Measurements from ENCODE around the gene GMNN.

The GMNN gene

DNA sequence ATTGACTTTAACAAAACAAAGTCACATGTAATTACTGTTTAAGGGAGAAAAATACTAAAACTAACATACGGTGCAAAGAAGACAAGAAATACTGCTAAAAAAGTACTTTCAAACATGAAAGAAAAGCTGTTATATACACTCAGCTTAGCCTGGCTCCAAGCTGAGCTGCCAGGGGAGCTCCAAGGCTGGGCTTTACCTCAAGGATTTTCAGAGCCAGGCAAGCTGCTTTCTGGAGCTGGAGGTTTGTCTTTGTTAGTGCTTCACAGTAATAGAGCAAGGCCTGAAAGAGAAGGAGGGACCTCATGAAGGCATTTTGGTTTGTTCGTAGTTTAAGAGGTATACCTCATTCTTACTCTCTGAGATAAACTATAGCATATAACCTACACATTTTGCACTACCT is 43.6 kb downstream of the GMNN start:
- WGBS: 100% methylated on average over 1 of the region's 2 CpGs
- Histone ChIP-seq H3K27me3 (ENCODE audit: insufficient read depth, low read length) (no peaks in the 10 kb centered on the region), H3K4me3 (ENCODE audit: low read length) (no peak overlapping the region), H3K9ac (ENCODE audit: low read depth, low read length) (no peak overlapping the region), H3K4me1 (ENCODE audit: insufficient read depth, low read length) (peaks cover 6% of the 10 kb centered on the region; the same call in 1 of the 2 replicates), H3K27ac (ENCODE audit: low read depth, low read length) (no peak overlapping the region), H3K36me3 (ENCODE audit: insufficient read depth, low read length) (no peaks in the 10 kb centered on the region), H3K9me3 (ENCODE audit: insufficient read depth, low read depth, low read length) (no peaks in the 10 kb centered on the region)

DNA sequence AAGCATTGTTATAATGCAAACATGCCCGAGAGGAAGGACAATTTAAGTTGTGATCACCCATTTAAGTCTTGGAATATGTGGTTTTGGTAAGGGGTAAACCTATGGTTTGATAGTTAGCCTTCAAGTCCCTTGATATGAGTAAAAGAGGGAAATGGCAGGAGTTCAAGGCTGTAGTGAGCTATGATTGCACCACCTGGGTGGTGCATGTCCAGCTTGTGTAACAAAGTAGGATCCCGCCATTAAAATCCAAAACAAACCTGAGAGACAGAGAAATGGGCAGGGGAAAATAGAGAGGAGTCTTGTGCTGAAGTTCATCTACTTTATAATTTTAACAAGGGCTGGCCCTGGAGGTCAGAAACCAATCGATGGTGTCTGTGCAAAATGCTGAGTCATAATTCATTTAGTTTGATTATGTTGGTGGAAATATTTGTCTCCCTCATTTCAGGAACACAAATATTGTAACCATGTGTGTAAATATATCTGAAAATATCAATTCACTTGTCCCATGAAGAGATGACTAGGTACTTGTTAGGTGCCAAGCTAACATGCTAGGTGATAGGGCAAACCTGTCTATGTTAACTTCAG is 47.2 kb downstream of the GMNN start:
- Histone ChIP-seq H3K27me3 (ENCODE audit: insufficient read depth, low read length) (no peaks in the 10 kb centered on the region), H3K9me3 (ENCODE audit: insufficient read depth, low read depth, low read length) (no peaks in the 10 kb centered on the region), H3K27ac (ENCODE audit: low read depth, low read length) (no peak overlapping the region), H3K9ac (ENCODE audit: low read depth, low read length) (0 out of 2 replicates have a peak overlapping the region, but pooled peaks have one; percentile 5), H3K4me1 (ENCODE audit: insufficient read depth, low read length) (peaks cover 7% of the 10 kb centered on the region), H3K36me3 (ENCODE audit: insufficient read depth, low read length) (no peaks in the 10 kb centered on the region), H3K4me3 (ENCODE audit: low read length) (no peak overlapping the region)
- 95% methylated on average over 2 of the region's 3 CpGs for WGBS

DNA sequence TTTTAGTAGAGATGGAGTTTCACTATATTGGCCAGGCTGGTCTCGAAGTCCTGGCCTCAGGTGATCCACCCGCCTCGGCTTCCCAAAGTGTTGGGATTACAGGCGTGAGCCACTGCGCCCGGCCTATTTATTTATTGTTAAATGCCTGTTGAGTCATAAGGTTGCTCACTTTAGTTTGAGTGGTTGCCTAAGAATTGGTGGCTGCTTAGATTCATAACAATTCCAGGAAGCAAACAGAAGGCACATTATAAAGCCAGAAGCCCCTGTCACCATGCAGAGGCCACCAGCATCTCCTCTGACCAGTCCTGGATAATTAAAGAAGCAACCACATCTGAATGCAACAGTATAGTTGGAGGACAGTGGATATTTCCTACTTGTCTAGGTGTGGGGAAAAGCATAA is 48.0 kb downstream of the GMNN start:
- Histone ChIP-seq H3K4me3 (ENCODE audit: low read length) (no peak overlapping the region), H3K27ac (ENCODE audit: low read depth, low read length) (no peak overlapping the region), H3K9me3 (ENCODE audit: insufficient read depth, low read depth, low read length) (no peaks in the 10 kb centered on the region), H3K4me1 (ENCODE audit: insufficient read depth, low read length) (peaks cover 10% of the 10 kb centered on the region), H3K9ac (ENCODE audit: low read depth, low read length) (no peak overlapping the region), H3K27me3 (ENCODE audit: insufficient read depth, low read length) (no peaks in the 10 kb centered on the region), H3K36me3 (ENCODE audit: insufficient read depth, low read length) (no peaks in the 10 kb centered on the region)
- WGBS: 92% methylated on average over 6 of the region's 6 CpGs

DNA sequence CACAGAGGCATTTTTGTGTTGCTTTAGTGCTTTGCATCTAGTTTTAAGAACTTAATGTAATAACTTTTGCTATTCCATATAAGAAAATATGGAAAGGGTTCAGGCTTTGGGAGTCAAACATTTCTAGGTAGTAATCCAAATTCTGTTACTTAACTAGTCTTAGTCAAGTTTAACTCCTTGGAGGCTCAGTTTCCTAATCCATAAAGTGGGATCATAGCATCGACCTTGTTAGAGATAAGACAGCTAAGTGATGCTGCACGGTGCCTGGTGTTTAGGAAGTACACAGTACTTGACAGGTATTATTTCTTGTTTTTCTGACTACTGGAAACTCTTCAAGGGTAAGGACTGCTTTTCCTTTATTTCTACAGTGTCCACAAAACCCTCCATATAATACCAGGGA is 48.4 kb downstream of the GMNN start:
- H3K36me3 ChIP-seq (ENCODE audit: insufficient read depth, low read length): no peaks in the 10 kb centered on the region
- no peak overlapping the region for H3K4me3 ChIP-seq (ENCODE audit: low read length)
- H3K9ac ChIP-seq (ENCODE audit: low read depth, low read length): no peak overlapping the region
- WGBS: 88% methylated on average over 2 of the region's 2 CpGs
- no peak overlapping the region for H3K27ac ChIP-seq (ENCODE audit: low read depth, low read length)
- H3K27me3 ChIP-seq (ENCODE audit: insufficient read depth, low read length): no peaks in the 10 kb centered on the region
- H3K4me1 ChIP-seq (ENCODE audit: insufficient read depth, low read length): peaks cover 9% of the 10 kb centered on the region
- H3K9me3 ChIP-seq (ENCODE audit: insufficient read depth, low read depth, low read length): no peaks in the 10 kb centered on the region

DNA sequence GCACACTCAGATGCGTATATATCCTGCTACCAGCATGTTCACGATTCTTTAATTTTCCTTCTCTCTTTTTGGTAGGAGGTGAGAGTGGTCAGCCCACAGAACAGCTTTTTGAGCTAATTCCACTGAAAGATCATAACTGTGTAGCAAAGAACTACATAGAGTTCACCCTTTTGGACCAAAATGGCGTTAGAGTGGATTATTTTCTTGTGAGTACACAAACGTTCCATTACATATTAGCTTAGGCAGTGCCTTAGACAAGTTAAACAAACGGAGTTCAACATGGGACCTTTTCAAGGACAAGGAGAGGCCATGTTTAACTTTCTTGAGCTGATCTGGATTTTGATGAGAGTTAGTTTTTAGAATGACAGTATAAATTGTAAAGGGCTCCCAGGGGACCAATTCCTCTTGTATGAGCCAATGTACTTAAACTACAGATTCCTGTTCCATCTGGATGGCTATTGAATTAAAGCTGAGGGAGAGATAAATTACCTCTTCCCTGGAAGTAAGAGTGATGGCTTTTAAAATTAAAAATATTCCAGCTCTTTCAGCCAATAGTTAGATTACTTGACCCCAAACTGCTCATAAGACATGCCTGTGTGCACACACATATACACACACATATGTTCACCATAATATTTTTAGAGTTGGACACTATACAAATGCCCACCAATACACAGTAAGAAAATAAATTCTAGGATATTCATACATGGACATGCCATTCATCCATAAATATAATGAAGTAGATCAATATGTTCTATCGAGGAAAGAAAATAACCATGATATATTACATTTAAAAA is 49.6 kb downstream of the GMNN start:
- Histone ChIP-seq H3K27ac (ENCODE audit: low read depth, low read length) (no peak overlapping the region), H3K4me3 (ENCODE audit: low read length) (no peak overlapping the region), H3K27me3 (ENCODE audit: insufficient read depth, low read length) (no peaks in the 10 kb centered on the region), H3K36me3 (ENCODE audit: insufficient read depth, low read length) (no peaks in the 10 kb centered on the region), H3K4me1 (ENCODE audit: insufficient read depth, low read length) (peaks cover 4% of the 10 kb centered on the region; the same call in 1 of the 2 replicates), H3K9me3 (ENCODE audit: insufficient read depth, low read depth, low read length) (no peaks in the 10 kb centered on the region), H3K9ac (ENCODE audit: low read depth, low read length) (no peak overlapping the region)
- 94% methylated on average over 5 of the region's 6 CpGs for WGBS

DNA sequence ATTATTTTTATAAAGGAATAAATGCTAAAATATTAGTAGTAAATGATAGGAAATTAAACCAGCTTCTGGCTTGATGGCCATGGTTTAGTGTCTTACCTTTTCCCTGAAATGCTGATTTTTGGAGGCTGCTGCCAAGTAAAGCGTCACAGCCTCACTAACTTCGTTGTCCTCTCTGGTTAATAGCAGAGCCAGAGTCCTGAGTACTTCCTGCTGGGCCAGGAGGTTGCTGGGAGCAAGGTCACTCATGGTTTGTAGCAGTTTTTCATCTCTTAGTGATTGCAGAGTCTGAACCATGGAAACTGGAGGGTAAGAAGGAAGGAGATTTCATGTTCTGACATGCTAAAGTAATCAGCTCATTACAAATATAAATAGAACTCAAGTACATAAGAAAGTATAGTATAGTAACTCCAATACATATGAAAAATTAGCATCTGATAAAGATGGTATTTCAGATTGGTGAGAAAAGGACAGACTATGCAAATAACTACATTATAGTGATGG is 50.4 kb downstream of the GMNN start:
- Histone ChIP-seq H3K36me3 (ENCODE audit: insufficient read depth, low read length) (no peaks in the 10 kb centered on the region), H3K4me3 (ENCODE audit: low read length) (no peak overlapping the region), H3K9ac (ENCODE audit: low read depth, low read length) (no peak overlapping the region), H3K27ac (ENCODE audit: low read depth, low read length) (no peak overlapping the region), H3K4me1 (ENCODE audit: insufficient read depth, low read length) (peaks cover 4% of the 10 kb centered on the region; the same call in 1 of the 2 replicates), H3K27me3 (ENCODE audit: insufficient read depth, low read length) (no peaks in the 10 kb centered on the region), H3K9me3 (ENCODE audit: insufficient read depth, low read depth, low read length) (no peaks in the 10 kb centered on the region)
- 96% methylated on average over 2 of the region's 2 CpGs for WGBS

DNA sequence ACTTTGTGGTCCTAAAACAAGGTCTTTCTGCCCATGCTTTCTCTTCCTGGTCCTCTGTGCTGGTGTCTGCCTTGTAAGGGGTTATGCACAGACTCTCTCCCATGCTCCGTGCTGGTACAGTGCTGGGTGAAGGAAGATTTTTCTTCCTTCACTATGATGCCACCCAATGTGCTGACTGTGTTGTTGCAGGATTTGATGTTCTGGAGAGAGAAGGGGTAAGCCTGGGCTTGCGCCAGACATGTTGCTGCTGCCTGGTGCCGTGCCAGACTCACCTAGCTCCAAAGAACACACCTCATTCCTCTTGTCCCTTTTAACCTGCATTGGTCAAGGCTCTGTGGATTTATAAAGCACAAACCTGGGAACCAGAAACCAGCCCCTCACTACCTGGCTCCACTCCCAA is 52.4 kb downstream of the GMNN start:
- Histone ChIP-seq H3K9me3 (ENCODE audit: insufficient read depth, low read depth, low read length) (no peaks in the 10 kb centered on the region), H3K4me1 (ENCODE audit: insufficient read depth, low read length) (peaks cover 4% of the 10 kb centered on the region; the same call in 1 of the 2 replicates), H3K36me3 (ENCODE audit: insufficient read depth, low read length) (no peaks in the 10 kb centered on the region), H3K4me3 (ENCODE audit: low read length) (no peak overlapping the region), H3K9ac (ENCODE audit: low read depth, low read length) (no peak overlapping the region), H3K27ac (ENCODE audit: low read depth, low read length) (no peak overlapping the region), H3K27me3 (ENCODE audit: insufficient read depth, low read length) (no peaks in the 10 kb centered on the region)
- WGBS: 100% methylated on average over 3 of the region's 3 CpGs

DNA sequence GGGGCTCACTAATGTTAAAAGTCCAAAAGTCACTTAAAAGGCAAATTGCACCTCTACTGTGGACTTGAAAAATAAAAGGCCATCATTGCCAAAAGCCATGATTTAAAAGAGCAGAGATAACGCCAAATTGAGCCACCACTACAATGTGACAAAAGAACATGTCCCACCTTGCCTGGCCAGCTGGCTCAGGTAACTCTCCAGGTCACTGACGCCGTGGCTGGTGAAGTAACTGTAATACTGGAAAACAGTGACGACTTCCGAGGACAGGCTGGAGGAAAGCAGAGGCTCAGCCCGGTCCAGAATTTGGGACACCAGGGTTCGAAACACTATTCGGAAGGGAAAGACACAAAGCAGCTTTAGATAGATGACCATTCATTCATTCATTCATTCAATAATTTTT is 53.2 kb downstream of the GMNN start:
- Histone ChIP-seq H3K36me3 (ENCODE audit: insufficient read depth, low read length) (no peaks in the 10 kb centered on the region), H3K27me3 (ENCODE audit: insufficient read depth, low read length) (no peaks in the 10 kb centered on the region), H3K4me3 (ENCODE audit: low read length) (no peak overlapping the region), H3K4me1 (ENCODE audit: insufficient read depth, low read length) (peaks cover 4% of the 10 kb centered on the region; the same call in 1 of the 2 replicates), H3K9ac (ENCODE audit: low read depth, low read length) (no peak overlapping the region), H3K9me3 (ENCODE audit: insufficient read depth, low read depth, low read length) (no peaks in the 10 kb centered on the region), H3K27ac (ENCODE audit: low read depth, low read length) (no peak overlapping the region)
- 83% methylated on average over 8 of the region's 8 CpGs for WGBS

DNA sequence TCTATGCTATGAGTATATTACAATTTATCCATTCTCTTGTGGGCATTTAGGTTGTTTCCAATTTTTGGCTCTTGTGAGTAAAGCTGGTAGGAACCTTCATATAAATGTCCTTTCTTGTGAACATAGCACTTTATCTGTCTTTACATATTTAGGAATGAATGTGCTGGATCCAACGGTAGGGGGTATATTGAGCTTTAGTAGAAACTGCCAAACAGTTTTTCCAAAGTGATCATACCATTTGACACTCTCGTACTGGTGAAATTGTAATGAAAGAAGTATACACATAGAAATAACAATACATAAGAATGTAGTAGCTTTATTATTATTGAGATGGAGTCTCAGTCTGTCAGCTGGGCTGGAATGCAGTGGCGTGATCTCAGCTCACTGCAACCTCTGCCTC is 54.9 kb downstream of the GMNN start:
- Histone ChIP-seq H3K4me1 (ENCODE audit: insufficient read depth, low read length) (peaks cover 4% of the 10 kb centered on the region; the same call in 1 of the 2 replicates), H3K9ac (ENCODE audit: low read depth, low read length) (no peak overlapping the region), H3K4me3 (ENCODE audit: low read length) (no peak overlapping the region), H3K27ac (ENCODE audit: low read depth, low read length) (no peak overlapping the region), H3K36me3 (ENCODE audit: insufficient read depth, low read length) (no peaks in the 10 kb centered on the region), H3K27me3 (ENCODE audit: insufficient read depth, low read length) (no peaks in the 10 kb centered on the region), H3K9me3 (ENCODE audit: insufficient read depth, low read depth, low read length) (no peaks in the 10 kb centered on the region)
- 90% methylated on average over 2 of the region's 3 CpGs for WGBS

DNA sequence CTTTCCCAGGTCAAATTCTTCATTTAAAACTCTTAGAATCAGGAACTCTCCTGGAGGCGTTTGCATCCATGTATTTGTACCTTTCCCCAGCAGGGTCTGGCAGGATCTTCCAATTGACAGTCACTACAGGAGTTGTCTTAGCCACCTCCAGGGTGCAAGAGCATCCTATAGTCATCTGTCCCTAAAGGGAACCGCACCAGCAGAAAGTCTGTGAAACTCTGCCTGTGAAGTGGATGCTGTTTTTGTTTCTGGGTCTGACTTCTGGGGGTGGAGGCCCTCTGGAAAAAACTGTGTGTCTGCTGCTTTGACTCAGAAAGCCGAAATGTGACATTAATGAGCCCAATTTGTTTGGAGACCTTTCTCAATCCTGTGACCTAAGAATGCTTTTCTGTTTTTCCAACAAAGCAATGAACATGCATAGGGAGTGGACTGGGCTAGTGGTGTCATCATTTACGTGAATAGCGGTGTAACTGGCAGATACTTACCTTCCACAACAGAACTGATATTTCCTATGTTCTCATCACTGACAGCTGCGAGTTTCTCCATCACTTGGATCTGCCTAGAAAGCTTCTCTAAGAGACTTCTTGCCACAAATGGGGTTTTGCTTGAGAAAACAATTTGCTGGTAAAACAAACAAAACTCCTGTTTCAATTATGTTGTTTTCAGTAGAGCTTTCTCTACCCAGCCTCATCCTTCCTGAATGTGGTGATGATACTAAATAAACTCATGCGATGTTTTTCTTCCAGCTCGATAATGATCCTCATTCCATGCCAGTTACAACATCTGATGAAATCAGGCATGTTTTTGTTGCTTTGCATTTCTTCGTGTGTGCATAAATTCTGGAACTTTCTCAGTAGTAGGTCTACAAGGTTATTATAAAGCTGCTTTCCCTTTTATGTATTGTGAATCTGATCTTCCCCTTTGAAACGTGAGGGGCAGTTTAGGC is 57.3 kb downstream of the GMNN start:
- H3K9me3 ChIP-seq (ENCODE audit: insufficient read depth, low read depth, low read length): no peaks in the 10 kb centered on the region
- 90% methylated on average over 10 of the region's 10 CpGs for WGBS
- no peak overlapping the region for H3K9ac ChIP-seq (ENCODE audit: low read depth, low read length)
- H3K4me1 ChIP-seq (ENCODE audit: insufficient read depth, low read length): peaks cover 2% of the 10 kb centered on the region; the same call in 1 of the 2 replicates
- no peak overlapping the region for H3K27ac ChIP-seq (ENCODE audit: low read depth, low read length)
- no peaks in the 10 kb centered on the region for H3K36me3 ChIP-seq (ENCODE audit: insufficient read depth, low read length)
- no peak overlapping the region for H3K4me3 ChIP-seq (ENCODE audit: low read length)
- H3K27me3 ChIP-seq (ENCODE audit: insufficient read depth, low read length): no peaks in the 10 kb centered on the region

DNA sequence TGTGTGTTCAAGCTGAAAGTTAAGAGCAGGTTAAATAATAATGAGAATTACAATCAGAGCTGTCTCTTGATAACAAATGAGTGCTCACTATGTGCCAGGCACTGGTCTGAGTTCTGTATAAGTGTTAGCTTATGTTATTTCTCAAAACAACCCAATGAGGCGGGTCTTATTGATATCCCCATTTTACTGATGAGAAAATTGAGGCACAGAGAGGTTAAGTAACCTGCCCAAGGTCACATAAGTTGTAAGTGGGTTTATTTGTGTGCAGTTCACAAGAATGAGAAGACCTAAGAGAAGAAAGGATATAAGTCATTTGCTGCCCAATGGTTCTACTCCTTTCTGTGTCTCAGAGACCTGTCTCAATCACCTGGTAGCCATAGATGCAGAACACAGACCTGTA is 58.1 kb downstream of the GMNN start:
- Histone ChIP-seq H3K9ac (ENCODE audit: low read depth, low read length) (no peak overlapping the region), H3K9me3 (ENCODE audit: insufficient read depth, low read depth, low read length) (no peaks in the 10 kb centered on the region), H3K27me3 (ENCODE audit: insufficient read depth, low read length) (no peaks in the 10 kb centered on the region), H3K4me1 (ENCODE audit: insufficient read depth, low read length) (no peaks in the 10 kb centered on the region), H3K4me3 (ENCODE audit: low read length) (no peak overlapping the region), H3K36me3 (ENCODE audit: insufficient read depth, low read length) (no peaks in the 10 kb centered on the region), H3K27ac (ENCODE audit: low read depth, low read length) (no peak overlapping the region)
- WGBS: 85% methylated on average over 1 of the region's 1 CpG
